Osteocyte (in vitro differentiated cells): ENCODE measurements around the gene KIF1A. TPM values are rescaled to one million over a fixed set of nuclear protein-coding genes. Genes with fewer than 3 reads are reported as not detected.

Source experiments
- DNase-seq: peaks from one replicate; pipeline ENCODE4 v3.0.0; 2021; ENCODE audit warnings: mixed read lengths; ENCODE audit not compliant: unreplicated experiment; ENCODE audit errors: extremely low spot score
- H3K27ac Mint-ChIP-seq: one replicate; pipeline ENCODE4 v1.8.0; 2021; ENCODE audit warnings: mild to moderate bottlenecking, mixed read lengths; ENCODE audit not compliant: unreplicated experiment
- H3K27me3 Mint-ChIP-seq: one replicate; pipeline ENCODE4 v1.8.0; 2021; ENCODE audit warnings: mixed read lengths; ENCODE audit not compliant: unreplicated experiment
- H3K36me3 Mint-ChIP-seq: one replicate; pipeline ENCODE4 v1.8.0; 2021; ENCODE audit warnings: mixed read lengths; ENCODE audit not compliant: unreplicated experiment
- H3K4me1 Mint-ChIP-seq: one replicate; pipeline ENCODE4 v1.8.0; 2021; ENCODE audit warnings: mixed read lengths; ENCODE audit not compliant: unreplicated experiment
- H3K4me3 Mint-ChIP-seq: one replicate; pipeline ENCODE4 v1.8.0; 2021; ENCODE audit warnings: mild to moderate bottlenecking, moderate library complexity, mixed read lengths; ENCODE audit not compliant: unreplicated experiment
- H3K9me3 Mint-ChIP-seq: one replicate; pipeline ENCODE4 v1.8.0; 2021; ENCODE audit warnings: mixed read lengths; ENCODE audit not compliant: unreplicated experiment
- CTCF ChIP-seq: fragments of 200-600 bp; sonication (generic); IDR thresholded peaks from 2 replicates; pipeline ENCODE4 v1.5.0; 2021; ENCODE audit warnings: antibody characterized with exemption, mild to moderate bottlenecking, moderate library complexity
- total RNA-seq: library from RNA; stranded (reverse); gene quantifications from 2 replicates; pipeline ENCODE4 v1.2.1, GENCODE V29; 2021

KIF1A gene
- total RNA-seq, 1 donor from 2014 or later: 5.6 TPM

GRCh38 chr2:240810199-240810598 lies 9.8 kb downstream of the KIF1A start:
- Mint-ChIP-seq H3K27ac (no peak overlapping the region), H3K36me3 (no peaks in the 10 kb centered on the region), H3K9me3 (peaks cover 11% of the 10 kb centered on the region), H3K27me3 (peaks cover 7% of the 10 kb centered on the region), H3K4me1 (no peaks in the 10 kb centered on the region), H3K4me3 (no peak overlapping the region)
- peak; percentile 8 for TF ChIP-seq CTCF
- DNase-seq: no peak

GRCh38 chr2:240809276-240809675 lies 10.7 kb downstream of the KIF1A start:
- no peak for DNase-seq
- Mint-ChIP-seq H3K36me3 (no peaks in the 10 kb centered on the region), H3K4me3 (no peak overlapping the region), H3K27me3 (peaks cover 15% of the 10 kb centered on the region), H3K9me3 (peaks cover 7% of the 10 kb centered on the region), H3K27ac (no peak overlapping the region), H3K4me1 (no peaks in the 10 kb centered on the region)
- no peak for TF ChIP-seq CTCF

- H3K27me3 Mint-ChIP-seq: peaks cover 33% of the 10 kb centered on the region
- no peak for TF ChIP-seq CTCF
- H3K27ac Mint-ChIP-seq: no peak overlapping the region
- H3K9me3 Mint-ChIP-seq: no peaks in the 10 kb centered on the region
- H3K4me3 Mint-ChIP-seq: no peak overlapping the region
- H3K4me1 Mint-ChIP-seq: no peaks in the 10 kb centered on the region
- no peak for DNase-seq
- H3K36me3 Mint-ChIP-seq: no peaks in the 10 kb centered on the region
Measured at GRCh38 chr2:240806459-240806858, 13.6 kb downstream of the KIF1A start.

- H3K4me1 Mint-ChIP-seq: no peaks in the 10 kb centered on the region
- H3K27me3 Mint-ChIP-seq: peaks cover 36% of the 10 kb centered on the region
- H3K27ac Mint-ChIP-seq: no peak overlapping the region
- peaks cover 2% of the 10 kb centered on the region for H3K9me3 Mint-ChIP-seq
- no peak for TF ChIP-seq CTCF
- H3K4me3 Mint-ChIP-seq: no peak overlapping the region
- no peaks in the 10 kb centered on the region for H3K36me3 Mint-ChIP-seq
- DNase-seq: peak; percentile 62
Measured at GRCh38 chr2:240806006-240806405, 14.0 kb downstream of the KIF1A start.

GRCh38 chr2:240803191-240803590 lies 16.8 kb downstream of the KIF1A start:
- no peaks in the 10 kb centered on the region for H3K4me1 Mint-ChIP-seq
- no peak overlapping the region for H3K4me3 Mint-ChIP-seq
- H3K27ac Mint-ChIP-seq: no peak overlapping the region
- no peaks in the 10 kb centered on the region for H3K36me3 Mint-ChIP-seq
- H3K27me3 Mint-ChIP-seq: peaks cover 49% of the 10 kb centered on the region
- no peak for DNase-seq
- no peak for TF ChIP-seq CTCF
- peaks cover 4% of the 10 kb centered on the region for H3K9me3 Mint-ChIP-seq
